Chondrocyte (in vitro differentiated cells): ENCODE results near the gene NOP14. TPM values are rescaled to one million over a fixed set of nuclear protein-coding genes. Genes with fewer than 3 reads are reported as not detected.

ENCODE experiments used
- DNase-seq: peaks from one replicate; pipeline ENCODE4 v3.0.0; 2021; ENCODE audit warnings: mixed read lengths, low spot score
- H3K27ac Mint-ChIP-seq: one replicate; pipeline ENCODE4 v1.8.0; 2021; ENCODE audit warnings: mild to moderate bottlenecking, moderate library complexity, mixed read lengths; ENCODE audit not compliant: unreplicated experiment
- H3K27me3 Mint-ChIP-seq: 2 replicates; pipeline ENCODE4 v1.8.0; 2021; ENCODE audit warnings: low read depth, mixed read lengths
- H3K36me3 Mint-ChIP-seq: 2 replicates; pipeline ENCODE4 v1.8.0; 2021; ENCODE audit warnings: low read depth, mixed read lengths
- H3K4me1 Mint-ChIP-seq: 2 replicates; pipeline ENCODE4 v1.8.0; 2021; ENCODE audit warnings: low read depth, mild to moderate bottlenecking, mixed read lengths
- H3K4me3 Mint-ChIP-seq: one replicate; pipeline ENCODE4 v1.8.0; 2021; ENCODE audit warnings: mild to moderate bottlenecking, moderate library complexity, mixed read lengths; ENCODE audit not compliant: unreplicated experiment
- H3K9me3 Mint-ChIP-seq: 2 replicates; pipeline ENCODE4 v1.8.0; 2021; ENCODE audit warnings: low read depth, mixed read lengths
- total RNA-seq: library from RNA; stranded (reverse); gene quantifications from 3 replicates; pipeline ENCODE4 v1.2.1, GENCODE V29; 2021
- TF ChIP-seq, protein P1 (sequence below): fragments of 200-600 bp; sonication (generic); IDR thresholded peaks from 2 replicates; pipeline ENCODE4 v1.5.0; 2021; ENCODE audit warnings: antibody characterized with exemption, mild to moderate bottlenecking, moderate library complexity

NOP14 gene
- total RNA-seq, 1 donor from 2014 or later = 22.2 TPM

DNA sequence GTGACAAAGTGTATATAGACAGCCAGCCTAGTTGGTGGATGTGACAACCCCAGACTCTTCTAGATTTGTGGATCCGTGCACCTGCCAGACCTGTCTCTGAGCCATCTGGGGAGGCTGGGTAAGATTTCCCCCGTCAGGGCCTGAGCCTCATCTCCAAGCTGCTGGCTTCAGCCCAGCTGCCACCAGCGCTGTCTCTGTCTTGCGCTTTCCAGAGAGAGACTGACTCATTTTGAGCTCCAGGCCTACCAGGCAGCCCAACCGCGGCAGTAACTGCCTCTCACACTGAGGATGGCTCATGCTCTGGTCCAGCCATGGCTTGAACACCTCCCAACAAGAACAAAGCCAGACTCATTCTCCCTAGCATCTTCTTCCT lies 26.4 kb downstream of the NOP14 start:
- Mint-ChIP-seq H3K27ac (peak overlapping the region; percentile 42), H3K9me3 (no peaks in the 10 kb centered on the region), H3K36me3 (peaks cover 15% of the 10 kb centered on the region), H3K4me3 (peak overlapping the region; percentile 27), H3K27me3 (no peaks in the 10 kb centered on the region), H3K4me1 (peaks cover 39% of the 10 kb centered on the region)
- TF ChIP-seq, protein P1, sequence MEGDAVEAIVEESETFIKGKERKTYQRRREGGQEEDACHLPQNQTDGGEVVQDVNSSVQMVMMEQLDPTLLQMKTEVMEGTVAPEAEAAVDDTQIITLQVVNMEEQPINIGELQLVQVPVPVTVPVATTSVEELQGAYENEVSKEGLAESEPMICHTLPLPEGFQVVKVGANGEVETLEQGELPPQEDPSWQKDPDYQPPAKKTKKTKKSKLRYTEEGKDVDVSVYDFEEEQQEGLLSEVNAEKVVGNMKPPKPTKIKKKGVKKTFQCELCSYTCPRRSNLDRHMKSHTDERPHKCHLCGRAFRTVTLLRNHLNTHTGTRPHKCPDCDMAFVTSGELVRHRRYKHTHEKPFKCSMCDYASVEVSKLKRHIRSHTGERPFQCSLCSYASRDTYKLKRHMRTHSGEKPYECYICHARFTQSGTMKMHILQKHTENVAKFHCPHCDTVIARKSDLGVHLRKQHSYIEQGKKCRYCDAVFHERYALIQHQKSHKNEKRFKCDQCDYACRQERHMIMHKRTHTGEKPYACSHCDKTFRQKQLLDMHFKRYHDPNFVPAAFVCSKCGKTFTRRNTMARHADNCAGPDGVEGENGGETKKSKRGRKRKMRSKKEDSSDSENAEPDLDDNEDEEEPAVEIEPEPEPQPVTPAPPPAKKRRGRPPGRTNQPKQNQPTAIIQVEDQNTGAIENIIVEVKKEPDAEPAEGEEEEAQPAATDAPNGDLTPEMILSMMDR = no peak
- peak; percentile 49 for DNase-seq

- Mint-ChIP-seq H3K36me3 (peaks cover 15% of the 10 kb centered on the region), H3K9me3 (no peaks in the 10 kb centered on the region), H3K4me1 (peaks cover 39% of the 10 kb centered on the region), H3K27ac (peak overlapping the region; percentile 67), H3K4me3 (peak overlapping the region; percentile 77), H3K27me3 (no peaks in the 10 kb centered on the region)
- no peak for DNase-seq
- TF ChIP-seq, protein P1 = no peak
Measured at GRCh38 chr4:2935762-2936743, 27.2 kb downstream of the NOP14 start.

- peak overlapping the region; percentile 77 for H3K4me3 Mint-ChIP-seq
- H3K36me3 Mint-ChIP-seq = peaks cover 8% of the 10 kb centered on the region
- H3K27ac Mint-ChIP-seq = peak overlapping the region; percentile 67
- H3K4me1 Mint-ChIP-seq = peaks cover 39% of the 10 kb centered on the region
- H3K27me3 Mint-ChIP-seq = no peaks in the 10 kb centered on the region
- no peaks in the 10 kb centered on the region for H3K9me3 Mint-ChIP-seq
- TF ChIP-seq, protein P1 = peak; percentile 22
- DNase-seq = peak; percentile 97
Measured at GRCh38 chr4:2934813-2935761, 28.1 kb downstream of the NOP14 start.

DNA sequence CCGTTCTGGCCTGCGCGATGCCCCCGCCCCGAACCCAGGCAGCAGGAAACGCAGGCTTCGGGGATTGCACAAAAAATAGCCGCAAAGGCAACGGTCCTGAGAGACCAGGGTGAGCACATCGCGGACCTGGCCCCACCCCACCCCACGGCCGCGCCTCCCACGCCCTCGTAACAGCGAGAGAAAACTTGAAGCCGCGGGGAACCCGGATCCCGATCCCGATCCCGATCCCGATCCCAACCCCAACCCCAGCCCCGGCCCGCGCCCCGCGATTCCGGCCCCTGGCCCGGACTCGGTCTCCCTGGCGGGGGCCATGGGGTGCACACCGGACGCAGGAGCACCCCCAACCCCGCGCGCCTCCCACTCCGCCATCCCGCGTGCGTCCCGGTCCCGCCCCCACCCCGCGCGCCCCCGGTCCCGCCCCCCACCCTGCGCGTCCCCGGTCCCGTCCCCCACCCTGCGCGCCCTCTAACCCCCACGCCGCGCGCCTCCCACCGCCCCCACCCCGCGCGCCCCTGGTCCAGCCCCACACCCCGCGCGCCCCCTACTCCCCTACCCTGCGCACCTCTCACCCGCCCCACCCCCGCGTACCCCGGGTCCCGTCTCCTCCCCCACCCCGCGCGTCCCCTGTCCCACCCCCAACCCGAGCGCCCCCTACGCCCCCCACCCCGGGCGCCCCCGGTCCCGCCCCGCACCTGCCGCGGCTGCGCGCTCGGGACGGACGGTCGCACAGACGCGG lies 29.0 kb downstream of the NOP14 start:
- peak overlapping the region; percentile 77 for H3K4me3 Mint-ChIP-seq
- peaks cover 39% of the 10 kb centered on the region for H3K4me1 Mint-ChIP-seq
- peak overlapping the region; percentile 17 for H3K27ac Mint-ChIP-seq
- peaks cover 7% of the 10 kb centered on the region for H3K36me3 Mint-ChIP-seq
- TF ChIP-seq, protein P1 = no peak
- H3K27me3 Mint-ChIP-seq = no peaks in the 10 kb centered on the region
- H3K9me3 Mint-ChIP-seq = no peaks in the 10 kb centered on the region
- DNase-seq = peak; percentile 76
